ENCODE results near the gene ACVR1. TPM values are rescaled to one million over a fixed set of nuclear protein-coding genes. Genes with fewer than 3 reads are reported as not detected.
"Not testable (repeated sequence)": the region's sequence is repeated elsewhere in the genome, so short reads cannot be mapped to it uniquely, and the experiment has no call there.

ACVR1 gene
- total RNA-seq, 1 experiment from 2014 or later, result 27.6 TPM

- Histone ChIP-seq H3K27ac (ENCODE audit: low read length) (no peak overlapping the region), H3K9me3 (ENCODE audit: control insufficient read depth, insufficient read depth, low read depth, low read length) (no peaks in the 10 kb centered on the region; the same call in 1 of the 2 replicates), H3K4me3 (ENCODE audit: low read depth in 2 of 2, low read length in 2 of 2) (no peak overlapping the region), H3K27me3 (ENCODE audit: control insufficient read depth, insufficient read depth, low read length) (no peaks in the 10 kb centered on the region), H3K4me1 (ENCODE audit: control insufficient read depth, insufficient read depth, low read length) (no peaks in the 10 kb centered on the region), H3K36me3 (ENCODE audit: control insufficient read depth, insufficient read depth, low read length) (no peaks in the 10 kb centered on the region)
- in situ Hi-C loops (cut with HindIII; ENCODE audit: low pct_unique_long_range_greater_than_20kb, low sequenced_read_pairs), result no loop called here
- no peak for ATAC-seq
- POLR2A ChIA-PET, result no interaction called here
- DNase-seq (ENCODE audit: low read depth, low spot score), result no peak
- no peak for TF ChIP-seq REST (IDR thresholded peaks at IDR 0.05; ENCODE audit: insufficient read depth in 1 of 2, low read depth in 2 of 2, low read length in 1 of 2)
- no peak for TF ChIP-seq TCF7L2 (IDR thresholded peaks at IDR 0.05; ENCODE audit: low read depth, low read length)
- no peak for TF ChIP-seq SIN3A (IDR thresholded peaks at IDR 0.05; ENCODE audit: borderline replicate concordance, insufficient read depth, low read depth, low read length)
- no peak for TF ChIP-seq POLR2AphosphoS5 (IDR thresholded peaks at IDR 0.05; ENCODE audit: low read depth, low read length)
- TF ChIP-seq CTCF (IDR thresholded peaks at IDR 0.05), result no peak
- no TSS peak for BruUV-seq (replicated peaks)
- CTCF ChIA-PET, result no interaction called here
- intact Hi-C loops (cut with micrococcal nuclease; ENCODE audit: unreplicated experiment), result no loop called here
These were observed 118.6 kb downstream of the ACVR1 start for GRCh38 chr2:157757500-157757899.

- intact Hi-C loops (cut with micrococcal nuclease; ENCODE audit: unreplicated experiment); H3K36me3 ChIP-seq (ENCODE audit: control insufficient read depth, insufficient read depth, low read length); ATAC-seq; H3K4me1 ChIP-seq (ENCODE audit: control insufficient read depth, insufficient read depth, low read length); in situ Hi-C loops (cut with HindIII; ENCODE audit: low pct_unique_long_range_greater_than_20kb, low sequenced_read_pairs); H3K27ac ChIP-seq (ENCODE audit: low read length); H3K4me3 ChIP-seq (ENCODE audit: low read depth in 2 of 2, low read length in 2 of 2); POLR2A ChIA-PET; CTCF ChIA-PET; H3K27me3 ChIP-seq (ENCODE audit: control insufficient read depth, insufficient read depth, low read length); DNase-seq (ENCODE audit: low read depth, low spot score); BruUV-seq (replicated peaks); H3K9me3 ChIP-seq (ENCODE audit: control insufficient read depth, insufficient read depth, low read depth, low read length): not testable (repeated sequence)
These were observed 119.7 kb downstream of the ACVR1 start for GRCh38 chr2:157756447-157756846.

DNA sequence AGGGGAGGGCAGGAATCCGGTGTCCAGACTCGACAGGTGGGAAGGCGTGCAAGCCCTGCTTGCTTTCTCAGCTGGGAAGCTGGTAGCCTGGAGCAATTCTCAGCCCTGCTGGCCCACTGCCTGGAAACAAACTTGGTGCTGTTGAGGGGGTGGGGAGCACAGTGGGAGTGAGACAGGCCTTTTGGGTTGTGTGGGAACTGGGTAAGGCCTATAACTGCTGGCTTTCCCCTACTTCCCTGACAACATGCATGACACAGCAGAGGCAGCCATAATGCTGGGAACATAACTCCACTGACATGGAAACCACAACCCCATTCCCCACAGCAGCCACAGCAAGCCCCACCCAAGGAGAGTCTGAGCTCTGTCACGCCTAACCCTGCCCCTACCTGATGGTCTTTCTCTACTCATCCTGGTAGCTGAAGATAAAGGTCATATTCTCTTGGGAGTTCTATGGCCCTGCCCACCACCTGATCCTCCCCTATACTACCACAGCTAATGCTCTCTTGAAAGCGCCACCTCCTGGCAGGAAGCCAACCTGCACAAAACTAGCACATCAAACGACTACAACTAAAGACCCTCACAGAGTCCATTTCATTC, 124.6 kb downstream of the ACVR1 start:
- TF ChIP-seq CTCF (IDR thresholded peaks at IDR 0.05) (peak; percentile 14; the same call in 1 of the 2 replicates), SIN3A (IDR thresholded peaks at IDR 0.05; ENCODE audit: borderline replicate concordance, insufficient read depth, low read depth, low read length) (no peak)
- in situ Hi-C loops (cut with HindIII; ENCODE audit: low pct_unique_long_range_greater_than_20kb, low sequenced_read_pairs) (no loop called here), intact Hi-C loops (cut with micrococcal nuclease; ENCODE audit: unreplicated experiment) (no loop called here)
- Histone ChIP-seq H3K4me1 (ENCODE audit: control insufficient read depth, insufficient read depth, low read length) (no peaks in the 10 kb centered on the region), H3K4me3 (ENCODE audit: low read depth in 2 of 2, low read length in 2 of 2) (no peak overlapping the region), H3K9me3 (ENCODE audit: control insufficient read depth, insufficient read depth, low read depth, low read length) (no peaks in the 10 kb centered on the region), H3K27ac (ENCODE audit: low read length) (no peak overlapping the region), H3K36me3 (ENCODE audit: control insufficient read depth, insufficient read depth, low read length) (no peaks in the 10 kb centered on the region; the same call in 1 of the 2 replicates), H3K27me3 (ENCODE audit: control insufficient read depth, insufficient read depth, low read length) (no peaks in the 10 kb centered on the region)
- ChIA-PET POLR2A (no interaction called here), CTCF (no interaction called here)
- no peak for ATAC-seq
- no peak for DNase-seq (ENCODE audit: low read depth, low spot score)
- no TSS peak for BruUV-seq (replicated peaks)

Data from Panc1 (cell line).